Esophagus mucosa (tissue), 1 donor: Measurements from ENCODE around the gene ZSCAN16. TPM values are rescaled to one million over a fixed set of nuclear protein-coding genes. Genes with fewer than 3 reads are reported as not detected.
"Not testable (repeated sequence)": the region's sequence is repeated elsewhere in the genome, so short reads cannot be mapped to it uniquely, and the experiment has no call there.

Source experiments
- ATAC-seq: fragments of 200-7000 bp; cut with Tn5 transposase; one replicate; pipeline ENCODE4 v1.9.1; 2020
- total RNA-seq: library from RNA; stranded (reverse); gene quantifications from one replicate; pipeline ENCODE4 v1.2.4, GENCODE V29; 2023
- donor health status: DM: yes; HTN: yes; CAD: no.

Gene ZSCAN16
- total RNA-seq: 2.9 TPM

DNA sequence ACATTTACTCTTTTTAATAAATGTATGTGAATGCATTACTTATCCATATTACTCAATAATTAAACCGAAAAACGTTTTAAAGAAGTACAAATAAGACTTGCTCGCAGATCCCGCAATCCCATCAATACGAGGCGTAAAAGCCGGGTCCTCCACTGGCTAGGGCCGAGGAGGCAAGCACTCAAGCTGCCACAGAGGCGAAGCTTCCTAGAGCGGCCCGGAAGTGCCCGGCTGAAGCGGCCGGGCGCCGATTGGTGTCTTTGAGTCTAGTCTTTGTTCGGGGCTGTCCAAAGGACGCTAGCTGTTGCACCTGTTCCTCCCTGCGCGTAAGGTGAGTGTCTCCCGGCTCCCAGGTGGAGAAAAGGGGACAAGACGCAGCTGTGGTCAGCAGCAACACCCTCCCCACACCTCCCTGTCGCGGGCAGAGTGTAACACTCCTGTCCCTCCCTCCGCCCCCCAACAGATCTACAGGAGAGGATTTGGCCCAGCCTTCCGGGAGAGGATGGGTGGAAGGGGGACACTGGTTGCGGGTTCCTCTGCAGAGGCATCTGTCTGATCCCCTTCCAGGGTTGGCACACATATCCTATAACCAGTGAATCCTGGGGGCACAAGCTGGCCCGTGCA, at the start of gene ZSCAN16:
Gene ZSCAN16 (plus strand): TSS at position 260 of the 621 bp plus-strand sequence. CDS start 835 bp downstream, outside the sequence.
- peak; percentile 98 for ATAC-seq

DNA sequence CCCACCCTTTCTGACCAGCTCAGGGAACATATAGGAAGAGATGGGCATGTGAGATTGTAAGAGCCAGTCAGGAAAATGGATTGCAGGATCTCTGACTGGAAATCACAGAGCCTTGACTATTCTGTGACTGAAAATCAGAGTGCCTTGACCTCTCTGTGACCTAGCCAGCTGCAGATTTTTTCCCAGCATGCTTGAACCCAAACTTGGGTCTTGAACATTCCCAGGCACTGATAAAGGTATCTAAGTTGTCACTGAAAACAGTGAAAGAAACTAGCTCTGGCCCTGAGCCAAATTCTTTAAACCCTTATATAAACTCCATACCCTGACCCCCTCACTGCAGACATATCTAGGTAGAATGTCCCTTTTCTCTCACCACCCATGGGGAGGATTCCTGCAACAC, 46.4 kb upstream of the ZSCAN16 start:
- ATAC-seq: no peak

DNA sequence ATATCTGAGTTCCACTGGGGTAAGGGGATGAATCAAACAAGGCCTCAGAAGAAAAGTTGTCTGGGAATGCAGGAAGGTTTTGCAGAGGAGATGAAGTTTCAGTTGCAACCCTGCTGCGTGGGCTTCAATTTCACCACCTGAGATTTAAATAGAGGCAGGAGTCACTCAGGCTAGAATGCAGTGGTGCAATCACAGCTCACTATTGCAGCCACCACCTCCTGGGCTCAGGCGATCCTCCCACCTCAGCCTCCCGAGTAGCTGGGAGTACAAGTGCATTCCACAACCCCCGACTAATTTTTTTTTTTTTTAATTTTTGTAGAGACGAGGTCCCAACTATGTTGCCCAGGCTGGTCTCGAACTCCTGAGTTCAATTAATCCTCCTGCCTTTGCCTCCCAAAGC, 45.6 kb upstream of the ZSCAN16 start:
- no peak for ATAC-seq

DNA sequence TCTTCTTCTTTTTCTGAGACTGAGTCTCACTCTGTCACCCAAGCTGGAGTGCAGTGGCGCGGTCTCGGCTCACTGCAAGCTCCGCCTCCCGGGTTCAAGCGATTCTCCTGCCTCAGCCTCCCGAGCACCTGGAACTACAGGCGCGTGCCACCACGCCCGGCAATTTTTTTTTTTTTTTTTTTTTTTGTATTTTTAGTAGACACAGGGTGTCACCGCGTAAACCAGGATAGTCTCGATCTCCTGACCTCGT, 44.1 kb upstream of the ZSCAN16 start, which contains the start of gene ZNF165:
Gene ZNF165 (plus strand): TSS at position 188 of the 250 bp plus-strand sequence. CDS start 4,913 bp downstream, outside the sequence.
- peak; percentile 32 for ATAC-seq

DNA sequence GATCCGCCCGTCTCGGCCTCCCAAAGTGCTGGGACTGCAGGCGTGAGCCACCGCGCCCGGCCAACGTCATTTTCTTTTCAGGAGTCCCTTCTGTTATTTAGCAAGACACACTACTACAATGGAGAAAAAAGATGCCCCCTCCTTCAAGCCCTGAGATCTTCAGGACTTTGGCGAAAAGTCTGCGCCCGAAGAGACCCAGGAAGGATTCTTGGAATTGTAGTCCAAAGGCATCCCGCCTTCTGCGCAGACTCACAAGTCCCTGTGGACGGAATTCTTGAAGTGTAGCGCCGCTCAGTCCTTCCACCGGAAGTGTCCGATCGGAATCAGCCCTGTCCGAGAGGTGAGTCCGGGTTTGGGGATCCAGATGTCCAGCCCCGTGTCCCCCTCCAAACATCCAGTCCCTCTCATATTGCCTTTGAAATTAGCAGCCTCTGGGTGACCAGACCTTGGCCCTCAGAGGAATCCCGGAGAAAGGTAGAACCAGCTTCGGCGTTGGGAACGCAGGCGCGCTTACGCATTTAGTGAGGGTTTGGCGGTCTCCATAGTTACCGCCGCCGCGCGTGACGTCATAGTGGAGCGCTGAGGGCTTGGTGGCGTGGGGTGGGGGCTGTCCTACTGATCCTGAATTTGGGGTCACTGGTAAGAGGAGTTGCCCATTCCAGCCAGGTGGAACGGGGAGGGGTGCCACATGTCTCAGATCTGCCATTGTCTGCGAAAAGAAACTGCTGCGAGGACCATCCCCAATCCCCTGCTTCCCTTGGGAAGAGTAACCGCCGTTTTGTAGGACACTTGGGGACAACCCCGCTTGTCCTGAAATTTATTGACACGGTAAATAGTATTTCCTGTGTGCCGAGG, 43.6 kb upstream of the ZSCAN16 start:
- peak; percentile 95 for ATAC-seq

DNA sequence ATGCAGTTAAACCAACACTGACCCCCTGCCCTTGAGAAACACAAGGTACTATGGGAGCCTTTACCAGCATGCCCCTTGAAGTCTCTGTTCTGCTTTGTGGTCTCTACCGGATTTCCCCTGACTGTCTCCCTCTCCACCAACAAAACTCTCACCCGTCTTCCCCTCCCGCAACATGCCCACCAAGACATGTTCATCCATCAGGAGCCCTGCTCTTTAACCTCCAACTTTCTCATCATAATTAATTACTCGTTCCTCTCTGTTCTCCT, 43.0 kb upstream of the ZSCAN16 start:
- ATAC-seq: peak; percentile 11

DNA sequence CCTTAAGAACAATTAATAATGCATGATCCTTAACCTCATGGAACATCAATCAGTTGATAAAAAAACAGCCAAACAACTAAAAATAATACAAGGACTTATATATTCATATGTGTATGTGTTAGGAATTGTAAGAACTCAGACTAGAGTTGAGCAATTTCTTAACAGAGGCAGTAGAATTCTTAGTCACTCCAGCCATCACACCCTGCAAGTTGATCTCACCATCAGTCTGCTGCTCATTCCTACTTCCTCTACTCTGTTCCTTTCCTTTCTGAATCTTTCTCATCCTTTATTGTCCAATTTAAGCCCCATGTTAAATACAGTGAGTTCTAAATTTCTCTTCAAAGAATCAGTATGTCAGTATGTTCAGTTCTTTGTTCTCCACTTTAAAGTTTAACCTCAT, 41.5 kb upstream of the ZSCAN16 start:
- no peak for ATAC-seq

DNA sequence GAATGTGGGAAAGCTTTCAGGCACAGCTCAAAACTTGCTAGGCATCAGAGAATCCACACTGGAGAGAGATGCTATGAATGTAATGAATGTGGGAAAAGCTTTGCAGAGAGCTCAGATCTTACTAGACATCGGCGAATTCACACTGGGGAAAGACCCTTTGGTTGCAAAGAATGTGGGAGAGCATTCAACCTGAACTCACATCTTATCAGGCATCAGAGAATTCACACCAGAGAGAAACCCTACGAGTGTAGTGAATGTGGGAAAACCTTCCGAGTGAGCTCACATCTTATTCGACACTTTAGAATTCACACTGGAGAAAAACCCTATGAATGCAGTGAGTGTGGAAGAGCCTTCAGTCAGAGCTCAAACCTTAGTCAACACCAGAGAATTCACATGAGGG, 35.4 kb upstream of the ZSCAN16 start:
- no peak for ATAC-seq

DNA sequence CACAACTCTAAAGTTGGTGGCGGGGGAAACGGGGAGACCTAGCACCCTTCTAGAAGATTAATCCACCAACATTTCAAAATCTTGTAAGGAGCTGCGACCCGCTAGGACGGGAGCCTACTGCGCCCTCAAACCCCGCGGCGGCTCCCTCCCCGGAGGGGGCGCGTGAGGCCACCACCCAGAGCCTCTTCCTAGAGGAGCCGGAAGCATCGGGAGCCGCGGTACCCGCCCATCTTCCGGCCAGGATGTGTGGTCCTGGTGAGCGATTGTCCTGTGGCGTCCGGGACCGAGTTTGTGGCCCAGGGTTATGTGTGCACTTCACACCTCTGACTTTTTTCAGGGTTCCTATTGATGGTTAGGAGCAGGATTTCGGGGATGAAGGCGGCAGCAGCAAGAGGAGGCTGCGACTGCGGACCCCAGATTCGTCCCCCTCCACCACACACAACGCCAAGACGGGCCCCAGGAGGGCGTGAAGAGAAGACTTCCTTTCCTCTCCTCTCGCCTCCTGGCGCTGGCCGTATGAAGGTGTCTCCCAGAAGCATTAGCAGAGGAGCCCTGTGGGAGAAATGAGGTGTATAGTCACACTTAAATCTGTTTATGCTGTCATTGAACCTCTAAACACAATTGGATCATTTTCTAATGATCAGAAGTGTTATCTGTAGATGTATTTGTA, 33.4 kb upstream of the ZSCAN16 start:
- no peak for ATAC-seq

DNA sequence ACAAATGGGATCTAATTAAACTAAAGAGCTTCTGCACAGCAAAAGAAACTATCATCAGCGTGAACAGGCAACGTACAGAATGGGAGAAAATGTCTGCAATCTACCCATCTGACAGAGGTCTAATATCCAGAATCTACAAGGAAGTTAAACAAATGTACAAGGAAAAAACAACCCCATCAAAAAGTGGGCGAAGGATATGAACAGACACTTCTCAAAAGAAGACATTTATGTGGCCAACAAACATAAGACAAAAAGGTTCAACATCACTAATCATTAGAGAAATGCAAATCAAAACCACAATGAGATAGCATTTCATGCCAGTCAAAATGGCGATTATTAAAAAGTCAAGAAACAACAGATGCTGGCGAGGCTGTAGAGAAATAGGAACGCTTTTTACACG, 22.2 kb upstream of the ZSCAN16 start:
- not testable (repeated sequence) for ATAC-seq

DNA sequence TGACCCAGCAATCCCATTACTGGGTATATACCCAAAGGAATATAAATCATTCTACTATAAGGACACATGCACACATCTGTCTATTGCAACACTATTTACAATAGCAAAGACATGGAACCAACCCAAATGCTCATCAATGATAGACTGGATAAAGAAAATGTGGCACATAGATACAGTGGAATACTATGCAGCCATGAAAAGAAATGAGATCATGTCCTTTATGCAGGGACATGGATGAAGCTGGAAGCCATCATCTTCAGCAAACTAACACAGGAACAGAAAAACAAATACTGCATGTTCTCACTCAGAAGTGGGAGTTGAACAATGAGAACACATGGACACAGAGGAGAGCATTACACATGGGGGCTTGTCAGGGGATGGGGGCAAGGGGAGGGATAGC, 21.7 kb upstream of the ZSCAN16 start:
- ATAC-seq: not testable (repeated sequence)

DNA sequence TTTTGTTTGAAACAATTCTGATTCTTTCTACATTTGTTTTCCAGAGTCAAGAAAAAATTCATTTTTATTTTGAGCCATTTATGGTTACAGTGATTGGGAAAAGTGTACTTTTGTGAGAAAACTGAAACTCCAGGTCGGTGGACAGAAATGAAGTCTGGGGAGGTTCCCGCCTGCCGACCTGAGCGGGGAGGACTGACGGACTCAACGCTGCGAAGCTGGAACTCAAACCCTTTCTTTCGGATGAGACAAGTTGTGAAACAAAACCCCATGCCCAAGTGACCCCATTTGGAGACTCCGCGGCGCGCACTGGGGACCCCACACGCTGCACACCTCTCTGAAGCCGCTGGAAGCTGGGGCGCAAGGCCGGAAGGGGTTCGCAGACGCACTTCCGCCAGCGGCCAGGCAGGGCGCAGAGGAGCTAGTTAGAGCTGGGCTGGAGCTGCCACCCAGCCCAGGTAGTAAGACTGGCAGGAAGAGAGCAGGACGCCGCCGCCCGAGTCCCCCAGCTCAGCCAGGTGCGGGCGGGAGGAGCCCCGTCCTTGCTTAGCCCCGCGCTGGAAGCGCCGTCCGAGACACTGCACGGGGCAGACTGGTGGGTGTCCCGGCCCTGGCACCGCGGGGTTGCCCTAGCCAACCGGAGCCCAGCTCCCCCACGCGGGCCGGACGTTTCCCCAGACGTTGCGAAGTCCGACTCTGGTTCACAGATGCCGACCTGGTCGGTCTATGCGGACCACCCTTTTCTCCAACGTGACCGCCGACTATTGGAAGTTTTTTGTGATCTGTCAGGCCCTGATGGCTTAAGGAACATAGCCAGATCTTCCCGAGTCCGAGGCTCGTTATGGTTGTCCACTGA, 19.8 kb upstream of the ZSCAN16 start:
- ATAC-seq: peak; percentile 100

DNA sequence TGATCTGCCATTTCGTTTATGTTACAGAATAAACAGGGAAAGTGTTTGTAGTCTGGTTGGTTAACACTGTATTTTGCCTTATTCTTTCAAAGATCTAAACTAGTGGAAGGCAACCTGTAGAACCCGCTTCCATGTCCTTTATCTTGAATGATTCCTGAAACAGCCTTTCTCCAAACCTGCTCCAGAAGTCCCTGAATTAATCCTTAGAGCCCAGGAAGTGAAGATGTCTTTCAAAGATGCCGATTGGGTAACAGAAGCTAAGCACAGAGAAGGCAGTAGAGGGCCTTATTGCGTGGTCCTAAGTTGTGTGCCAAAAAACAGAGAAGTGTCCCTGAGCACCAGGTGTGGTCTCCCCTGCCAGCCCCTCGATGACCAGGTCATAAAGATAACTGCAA, 19.2 kb upstream of the ZSCAN16 start:
- ATAC-seq: peak; percentile 20

DNA sequence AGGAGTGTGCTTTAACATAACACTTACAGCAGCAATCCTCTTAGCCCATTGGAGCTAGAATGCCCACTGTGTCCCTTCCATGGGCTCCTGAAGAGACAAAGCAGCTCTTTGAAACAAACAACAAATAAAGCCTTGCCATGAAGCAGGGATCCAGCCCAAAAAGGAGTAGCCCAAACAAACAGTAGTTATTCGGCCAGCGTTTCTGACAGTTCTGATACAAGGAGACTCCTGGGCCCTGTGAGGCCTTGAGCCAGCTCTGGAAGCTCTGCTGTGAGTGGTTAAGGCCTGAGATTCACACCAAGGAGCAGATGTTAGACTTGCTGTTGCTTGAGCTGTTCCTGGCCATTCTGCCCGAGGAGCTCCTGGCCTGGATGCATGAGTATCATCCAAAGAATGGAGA, 16.9 kb upstream of the ZSCAN16 start:
- no peak for ATAC-seq

DNA sequence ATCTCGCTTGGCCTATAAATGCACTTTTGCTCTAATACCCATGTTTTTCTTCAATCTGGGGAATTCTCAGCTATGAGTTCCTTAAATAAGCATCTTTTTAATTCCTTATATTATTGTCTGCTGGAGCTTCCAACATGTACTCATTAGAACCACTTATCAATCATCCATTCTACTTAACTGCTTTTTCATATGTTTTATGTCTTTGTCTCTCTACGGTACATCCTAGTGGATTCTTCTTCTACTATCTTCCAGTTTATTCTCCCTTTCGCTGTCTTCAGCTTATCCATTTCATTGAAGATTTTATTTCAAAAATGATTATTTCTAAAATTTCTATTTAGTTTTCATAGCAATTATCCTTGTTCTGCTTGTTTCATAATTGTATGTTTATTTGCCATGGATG, 12.4 kb upstream of the ZSCAN16 start:
- ATAC-seq: no peak

DNA sequence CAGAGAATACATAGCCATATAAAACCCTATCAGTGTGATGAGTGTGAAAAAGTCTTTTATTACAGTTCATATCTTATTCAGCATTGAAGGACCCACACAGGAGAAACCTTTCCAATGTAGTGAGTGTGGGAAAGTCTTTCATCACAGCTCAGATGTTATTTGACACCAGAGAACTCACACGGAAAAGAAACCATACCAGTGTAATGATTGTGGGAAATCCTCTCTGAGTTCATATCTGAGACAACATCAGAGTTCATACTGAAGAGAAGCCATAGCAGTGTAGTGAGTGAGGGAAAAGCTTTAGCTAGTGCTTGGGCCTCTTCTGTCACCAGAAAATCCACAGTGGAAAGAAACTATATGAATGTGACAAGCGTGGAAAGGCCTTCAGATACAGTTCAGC, 8.6 kb upstream of the ZSCAN16 start:
- ATAC-seq: no peak

DNA sequence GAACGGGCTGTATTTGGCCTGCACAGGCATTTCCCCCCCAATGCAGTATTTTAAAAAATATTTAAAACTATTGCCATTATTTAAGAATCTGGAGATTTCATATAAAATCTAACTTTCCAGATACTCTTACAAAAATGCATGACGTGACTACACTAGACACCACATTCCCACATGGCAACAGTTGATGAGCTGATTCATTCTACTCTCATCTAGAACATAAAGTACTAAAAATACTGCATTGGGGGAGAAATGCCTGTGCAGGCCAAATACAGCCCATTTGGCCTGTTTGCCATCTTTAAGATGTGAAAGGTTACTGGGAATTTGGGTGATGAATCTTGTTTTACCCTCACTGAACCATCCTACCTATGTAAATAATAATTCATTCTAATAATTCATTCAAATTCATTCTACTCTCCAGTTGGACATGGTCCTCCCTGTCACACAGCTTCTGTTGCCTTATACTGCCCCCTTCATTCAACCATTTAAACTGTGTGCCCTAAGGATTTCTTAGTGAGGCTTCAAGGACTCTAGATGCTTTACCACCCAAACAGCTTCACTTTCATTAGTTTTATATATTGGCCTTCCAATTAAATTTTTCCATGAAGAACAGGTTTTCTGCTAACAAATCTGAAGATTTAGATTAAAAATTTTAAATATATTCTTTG, 6.9 kb upstream of the ZSCAN16 start:
- no peak for ATAC-seq

DNA sequence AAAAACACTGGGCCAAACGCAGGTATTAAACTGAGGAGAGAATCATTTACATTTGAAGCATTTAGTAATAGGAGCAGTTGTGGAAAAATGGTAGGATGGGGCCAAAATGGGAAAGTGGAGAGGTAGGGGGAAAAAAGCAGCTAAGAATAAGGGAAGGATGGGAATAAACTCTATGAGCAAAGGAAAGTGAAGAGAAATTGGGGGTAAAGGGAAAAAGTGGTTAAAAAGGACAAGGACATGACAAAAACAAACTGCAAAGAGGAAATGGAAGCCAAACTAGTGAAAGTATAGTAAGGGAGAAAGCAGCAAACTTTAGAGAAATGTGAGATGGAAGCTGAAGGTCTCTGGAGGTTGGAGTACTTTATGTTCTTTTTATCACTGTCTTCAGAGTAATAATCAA, 6.2 kb upstream of the ZSCAN16 start:
- ATAC-seq: no peak

DNA sequence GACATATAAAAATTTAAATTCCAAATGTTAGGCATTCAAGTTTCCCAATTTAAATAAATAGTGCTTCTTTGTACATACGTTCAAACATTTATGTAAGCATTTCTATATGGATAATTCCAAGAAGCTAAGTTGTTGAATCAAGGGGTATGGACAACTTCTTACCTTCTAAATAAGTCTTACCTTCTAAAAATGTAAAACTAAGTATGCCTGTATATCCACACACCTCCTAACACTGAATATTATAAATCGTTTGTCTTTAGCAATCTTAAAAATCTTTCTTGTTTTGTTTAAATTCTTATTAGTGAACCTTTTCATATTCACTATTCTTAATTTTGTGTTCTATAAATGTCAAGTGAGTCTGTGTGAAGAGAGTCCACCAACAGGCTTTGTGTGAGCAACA, 2.5 kb upstream of the ZSCAN16 start:
- ATAC-seq: no peak

DNA sequence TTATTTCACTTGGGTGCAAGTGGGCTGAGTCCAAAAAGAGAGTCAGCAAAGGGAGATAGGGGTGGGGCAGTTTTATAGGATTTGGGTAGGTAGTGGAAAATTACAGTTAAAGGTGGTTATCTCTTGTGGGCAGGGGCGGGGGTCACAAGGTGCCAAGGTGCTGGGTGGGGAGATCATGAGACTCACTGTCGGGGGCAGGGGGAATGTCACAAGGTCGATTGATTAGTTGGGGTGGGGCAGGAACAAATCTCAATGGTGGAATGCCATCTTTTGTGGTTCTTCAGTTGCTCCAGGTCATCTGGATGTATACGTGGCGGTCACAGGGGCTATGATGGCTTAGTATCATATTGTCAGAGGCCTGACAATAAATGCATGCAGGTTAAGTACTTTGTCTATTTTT, 2.1 kb upstream of the ZSCAN16 start:
- ATAC-seq: not testable (repeated sequence)

DNA sequence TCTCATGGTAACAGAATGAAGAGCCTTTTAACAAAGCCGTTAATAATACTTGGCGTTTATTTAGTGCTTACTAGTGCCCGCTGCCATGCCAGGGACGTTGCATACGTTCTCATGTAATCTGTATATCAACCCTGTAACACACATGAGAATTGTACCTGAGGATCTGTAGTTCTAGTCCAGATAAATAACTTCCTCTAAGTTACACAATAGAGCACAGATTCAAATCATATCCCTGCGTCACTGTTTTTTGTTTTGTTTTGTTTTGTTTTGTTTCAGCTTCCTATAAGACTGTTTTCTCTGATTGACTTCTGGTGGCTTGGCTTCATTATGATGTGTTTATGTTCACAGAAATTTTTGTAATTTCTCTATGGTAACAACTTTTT, 553 bp downstream of the ZSCAN16 start:
- peak; percentile 17 for ATAC-seq

DNA sequence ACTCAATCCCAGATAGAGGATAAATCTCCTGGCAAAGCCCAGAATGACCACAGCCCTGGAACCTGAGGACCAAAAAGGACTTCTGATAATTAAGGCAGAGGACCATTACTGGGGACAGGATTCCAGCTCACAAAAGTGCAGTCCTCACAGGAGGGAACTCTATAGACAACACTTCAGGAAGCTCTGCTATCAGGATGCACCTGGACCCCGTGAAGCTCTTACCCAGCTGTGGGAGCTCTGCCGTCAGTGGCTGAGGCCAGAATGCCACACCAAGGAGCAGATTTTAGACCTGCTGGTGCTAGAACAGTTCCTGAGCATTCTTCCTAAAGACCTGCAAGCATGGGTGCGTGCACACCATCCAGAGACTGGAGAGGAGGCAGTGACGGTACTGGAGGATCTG, 992 bp downstream of the ZSCAN16 start:
- ATAC-seq: no peak

DNA sequence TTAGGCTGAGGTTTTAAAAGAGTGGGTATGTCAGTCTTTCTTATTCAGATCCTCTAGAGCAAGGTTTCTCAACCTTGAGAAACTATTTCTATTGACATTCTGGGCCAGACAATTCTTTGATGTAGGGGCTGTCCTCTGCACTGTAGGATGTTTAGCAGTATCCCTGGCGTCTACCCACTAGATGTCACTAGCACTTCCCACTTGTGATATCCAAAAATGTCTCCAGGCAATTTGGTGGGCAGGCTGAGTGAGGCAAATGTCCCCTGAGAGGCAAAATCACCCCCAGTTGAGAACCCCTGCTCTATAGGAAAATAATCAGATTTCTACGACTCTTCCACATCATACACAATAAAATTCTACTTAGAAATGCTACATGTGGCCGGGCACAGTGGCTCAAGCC, 9.6 kb downstream of the ZSCAN16 start:
- ATAC-seq: no peak
